Left renal cortex interstitium (tissue), 4 donors: ENCODE results near the gene COLQ. TPM values are rescaled to one million over a fixed set of nuclear protein-coding genes. Genes with fewer than 3 reads are reported as not detected.
"Not testable (repeated sequence)": the region's sequence is repeated elsewhere in the genome, so short reads cannot be mapped to it uniquely, and the experiment has no call there.

Experiments used
- DNase-seq, 4 donors: peaks; one replicate each; pipeline ENCODE4 v3.0.0-alpha.2; 2013; ENCODE audit warnings: low read depth in 4 of 4, low spot score in 2 of 4, missing footprints in 1 of 4
- polyA plus RNA-seq, 4 donors: library from polyadenylated mRNA; unstranded; fragments of 120-200 nt; gene quantifications; one replicate each; pipeline ENCODE4 v1.2.1, GENCODE V29; 2013; ENCODE audit not compliant: insufficient read length in 4 of 4

Gene COLQ
- polyA plus RNA-seq, 4 donors: 3.0 to 13.5 (median 7.4) TPM

DNA sequence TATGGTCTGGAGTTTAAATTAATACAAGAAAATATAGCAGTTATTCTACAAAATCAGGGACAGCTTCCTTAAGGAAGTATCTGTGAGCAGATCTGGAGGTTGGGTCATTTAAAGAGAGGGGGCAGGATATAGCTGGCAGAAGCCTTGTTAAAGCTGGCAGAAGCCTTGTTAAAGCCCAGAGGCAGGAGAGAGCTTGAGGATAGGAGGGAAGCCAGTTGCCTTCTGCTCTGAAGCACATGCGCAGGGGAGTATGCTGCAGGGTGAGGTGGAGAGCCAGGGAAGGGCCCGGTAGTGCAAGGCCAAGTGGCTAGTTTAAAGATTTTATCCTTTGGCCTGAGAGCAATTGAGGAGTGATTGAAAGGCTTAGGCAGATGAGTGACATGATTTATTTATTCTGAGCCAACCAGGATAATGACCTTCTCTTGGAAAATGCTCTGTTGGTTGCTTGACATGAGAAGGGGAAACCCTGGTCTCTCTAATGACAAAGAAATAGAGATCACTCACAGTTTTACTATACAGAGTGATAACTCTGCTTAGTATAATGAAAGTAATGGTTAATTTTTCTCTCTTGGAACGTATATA lies 90.2 kb downstream of the COLQ start:
- no peak for DNase-seq

DNA sequence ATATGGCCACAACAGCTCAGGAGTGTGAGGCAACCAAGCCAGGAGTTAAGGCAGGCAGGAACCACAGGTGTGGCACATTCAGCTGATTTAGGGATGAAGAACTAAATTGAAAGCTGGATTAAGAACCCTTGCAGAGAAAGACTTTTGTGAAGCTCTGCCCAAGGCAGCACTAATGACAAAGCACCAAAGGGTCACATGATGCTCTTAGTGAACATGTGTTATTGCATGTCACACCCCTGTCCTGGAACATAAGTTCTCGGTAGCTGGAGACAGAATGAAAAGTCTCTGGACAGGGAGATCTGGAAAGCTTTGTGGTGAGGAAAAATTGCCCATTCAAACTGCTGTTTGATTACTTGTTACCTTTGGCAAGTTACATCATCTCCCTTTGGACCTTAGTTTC lies 90.9 kb downstream of the COLQ start:
- DNase-seq: no peak

DNA sequence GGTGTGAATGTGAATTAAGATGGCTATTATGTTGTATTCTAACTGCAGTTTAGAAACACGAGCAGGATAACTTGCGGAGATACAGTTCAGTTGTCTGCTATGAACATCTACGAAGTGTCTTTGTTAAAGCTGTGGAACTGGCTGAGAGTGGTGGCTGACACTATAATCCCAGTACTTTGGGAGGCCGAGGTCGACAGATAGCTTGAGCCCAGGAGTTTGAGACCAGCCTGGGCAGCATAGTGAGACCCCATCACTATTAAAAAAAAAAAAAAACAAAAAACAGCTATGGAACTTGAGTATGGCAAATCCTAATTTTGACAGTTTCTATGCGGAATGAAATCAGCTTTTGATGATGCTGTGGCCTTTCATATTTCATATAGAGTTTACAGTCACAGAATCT lies 92.4 kb downstream of the COLQ start:
- DNase-seq: no peak

DNA sequence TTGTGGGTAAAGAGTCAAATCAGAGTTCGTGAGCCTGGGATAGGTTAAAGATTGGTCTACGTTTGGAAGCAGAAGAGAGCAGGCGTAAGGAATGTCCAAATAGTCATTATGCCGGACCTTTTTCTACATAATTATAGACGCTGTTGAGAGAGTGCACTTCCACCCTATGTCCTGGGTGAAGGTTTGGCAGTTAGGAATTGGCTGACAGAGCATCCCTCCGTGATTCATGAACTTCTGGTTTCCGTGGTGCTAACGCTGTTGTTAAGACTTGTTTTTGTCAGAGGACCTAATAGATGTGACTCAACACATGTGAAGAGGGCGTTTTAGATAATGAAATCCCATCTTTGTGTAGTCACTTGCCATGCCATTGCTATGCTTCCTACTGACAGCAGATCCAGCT lies 93.0 kb downstream of the COLQ start:
- DNase-seq: no peak

DNA sequence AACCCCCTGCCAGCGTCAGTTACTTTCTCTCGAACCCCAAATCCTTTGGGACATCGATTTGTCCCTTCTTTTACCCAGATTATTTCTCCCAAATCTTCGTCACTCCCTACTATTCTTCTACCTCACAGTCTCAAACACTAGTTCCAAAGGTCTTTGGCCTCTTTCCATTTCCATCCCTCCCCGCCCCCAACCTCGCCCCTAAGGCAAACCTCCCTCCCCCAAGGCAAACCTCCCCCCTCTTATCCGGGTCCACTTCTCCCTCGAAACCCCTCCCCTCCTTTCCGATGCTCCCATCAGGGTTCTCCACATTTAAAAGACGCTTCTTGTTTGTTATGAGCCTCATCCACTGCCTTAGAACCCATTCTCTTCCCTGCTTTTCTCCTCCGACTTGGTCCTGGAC lies 93.5 kb downstream of the COLQ start:
- no peak for DNase-seq

DNA sequence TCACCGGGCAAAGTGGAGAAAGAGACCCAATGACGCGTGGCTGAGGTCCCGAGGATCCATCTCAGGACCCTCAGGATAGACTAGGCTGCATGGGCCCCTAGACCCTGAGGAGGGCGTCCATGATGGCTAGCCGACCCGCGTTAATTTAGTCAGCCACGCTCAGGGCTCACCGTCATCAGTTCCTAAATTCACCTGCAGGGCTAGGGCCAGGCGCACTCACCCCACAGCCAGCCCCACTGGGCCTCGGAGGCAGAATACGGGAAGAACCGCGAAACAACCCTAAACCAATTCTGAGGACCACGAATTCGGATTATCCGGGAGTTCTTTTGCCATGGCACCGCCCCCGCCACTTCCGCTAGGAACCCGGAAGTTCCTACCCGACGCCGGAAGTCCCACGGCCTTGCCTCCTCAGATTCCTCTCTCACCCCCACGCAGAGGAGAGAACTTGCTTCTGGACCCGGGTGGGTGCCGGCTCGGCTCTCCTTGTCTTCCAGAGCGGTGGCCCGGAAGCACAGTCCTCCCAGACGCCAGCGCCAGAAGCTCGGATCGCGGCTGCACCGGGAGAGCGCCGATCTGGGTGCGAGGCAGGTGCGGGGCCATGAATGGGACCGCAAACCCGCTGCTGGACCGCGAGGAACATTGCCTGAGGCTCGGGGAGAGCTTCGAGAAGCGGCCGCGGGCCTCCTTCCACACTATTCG lies 94.2 kb downstream of the COLQ start, which contains the start of the genes EAF1 and METTL6:
TSS of gene EAF1 (plus strand) at position 417 of the 699 bp plus-strand sequence. CDS start at position 599, 182 bp downstream.
TSS of gene METTL6 (minus strand) at position 363 of the 699 bp plus-strand sequence. CDS start 1,033 bp downstream, outside the sequence.
- peak; percentile 60 to 68 (median 66) for DNase-seq

DNA sequence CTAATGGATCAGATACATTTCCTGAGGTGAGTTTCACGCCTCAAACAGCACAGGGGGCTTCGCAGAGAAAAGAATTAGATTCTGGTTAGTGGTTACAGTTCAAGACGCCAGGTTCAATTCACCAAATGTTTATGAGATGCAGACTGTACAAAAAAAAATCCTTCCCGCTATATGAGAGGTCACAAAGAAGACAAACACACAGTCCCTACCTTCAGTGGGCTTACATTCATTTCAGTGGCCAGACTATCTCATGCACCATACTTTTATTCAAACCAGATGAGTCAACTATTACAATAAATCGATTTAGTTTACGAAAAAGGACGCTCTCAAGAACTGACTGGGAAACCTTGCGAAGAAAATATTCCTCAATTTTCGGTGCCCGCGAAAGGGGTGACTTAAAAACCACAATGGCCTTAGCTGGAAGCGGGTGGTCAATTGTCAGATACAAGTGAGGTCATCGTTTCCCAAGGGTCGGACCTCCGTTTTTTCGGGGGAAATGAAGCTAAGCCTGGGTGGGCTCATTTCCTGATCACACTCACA lies 94.9 kb downstream of the COLQ start:
- no peak for DNase-seq

DNA sequence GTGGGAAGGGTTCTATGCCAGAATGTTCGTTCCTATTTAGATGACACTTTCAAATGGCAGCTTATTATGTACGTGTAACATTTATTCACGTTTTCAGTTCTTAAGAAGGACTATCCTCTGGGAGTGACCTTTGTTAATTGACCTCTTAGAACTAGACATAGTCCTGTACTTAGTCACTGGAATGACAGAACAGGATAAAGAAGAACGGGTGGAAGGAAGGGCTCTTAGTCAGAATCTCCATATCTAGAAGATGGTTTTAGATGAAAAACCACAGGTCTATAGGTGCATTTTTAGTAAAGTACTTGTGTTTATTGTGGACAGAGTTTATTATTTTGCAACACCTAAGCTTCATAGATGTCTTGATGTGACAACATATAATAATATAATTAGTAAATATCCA lies 100.6 kb downstream of the COLQ start:
- no peak for DNase-seq

DNA sequence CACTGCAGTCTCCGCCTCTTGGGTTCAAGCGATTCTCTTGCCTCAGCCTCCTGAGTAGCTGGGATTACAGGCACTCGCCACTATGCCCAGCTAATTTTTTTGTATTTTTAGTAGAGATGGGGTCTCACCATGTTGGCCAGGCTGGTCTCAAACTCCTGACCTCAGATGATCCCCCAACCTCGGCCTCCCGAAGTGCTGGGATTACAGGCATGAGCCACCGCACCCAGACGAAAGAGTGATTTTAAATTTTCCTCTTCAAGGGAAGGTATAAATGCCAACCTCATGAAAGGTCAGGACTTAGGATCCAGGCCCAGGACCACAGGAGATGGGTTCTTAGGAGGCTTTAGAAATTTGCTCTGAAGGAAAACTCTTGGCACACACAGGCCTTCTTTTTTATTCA lies 110.5 kb downstream of the COLQ start:
- not testable (repeated sequence) for DNase-seq

DNA sequence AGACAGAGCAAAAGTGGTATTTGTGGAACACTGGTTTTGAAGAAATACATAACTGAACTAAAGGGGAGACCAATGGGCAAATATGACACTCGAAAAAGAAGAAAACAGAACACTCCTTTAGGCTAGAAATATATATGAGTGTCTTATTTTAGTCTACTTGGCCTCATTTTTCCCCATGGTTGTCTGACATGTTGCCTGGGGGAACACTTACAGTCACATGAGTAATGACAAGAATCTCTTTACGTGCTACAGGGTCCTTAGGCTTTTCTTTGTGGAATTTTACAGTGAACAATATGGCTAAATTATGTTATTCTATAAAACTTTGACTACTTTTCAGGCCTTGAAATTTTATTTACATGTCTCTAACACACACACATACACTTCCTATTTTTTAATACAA lies 111.7 kb downstream of the COLQ start:
- no peak for DNase-seq

DNA sequence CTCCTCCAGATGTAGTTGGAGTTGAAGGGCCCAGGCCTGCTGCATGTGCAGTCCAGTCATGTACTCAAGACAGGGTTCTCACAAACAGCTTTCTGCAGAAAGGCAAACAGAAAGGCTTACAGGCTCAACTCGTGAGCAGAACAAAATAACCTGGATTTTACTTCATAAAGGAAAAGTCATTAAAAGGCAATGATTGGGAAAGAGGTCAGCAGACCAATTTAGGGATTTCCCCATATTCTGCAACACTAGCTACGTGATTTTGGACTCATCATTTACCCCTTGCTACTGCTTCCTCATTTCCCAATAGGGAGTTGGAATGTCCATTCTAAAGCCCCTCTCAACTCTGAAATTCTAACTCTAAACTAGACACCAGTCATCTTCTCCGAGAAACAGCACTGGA lies 112.3 kb downstream of the COLQ start:
- DNase-seq: no peak

DNA sequence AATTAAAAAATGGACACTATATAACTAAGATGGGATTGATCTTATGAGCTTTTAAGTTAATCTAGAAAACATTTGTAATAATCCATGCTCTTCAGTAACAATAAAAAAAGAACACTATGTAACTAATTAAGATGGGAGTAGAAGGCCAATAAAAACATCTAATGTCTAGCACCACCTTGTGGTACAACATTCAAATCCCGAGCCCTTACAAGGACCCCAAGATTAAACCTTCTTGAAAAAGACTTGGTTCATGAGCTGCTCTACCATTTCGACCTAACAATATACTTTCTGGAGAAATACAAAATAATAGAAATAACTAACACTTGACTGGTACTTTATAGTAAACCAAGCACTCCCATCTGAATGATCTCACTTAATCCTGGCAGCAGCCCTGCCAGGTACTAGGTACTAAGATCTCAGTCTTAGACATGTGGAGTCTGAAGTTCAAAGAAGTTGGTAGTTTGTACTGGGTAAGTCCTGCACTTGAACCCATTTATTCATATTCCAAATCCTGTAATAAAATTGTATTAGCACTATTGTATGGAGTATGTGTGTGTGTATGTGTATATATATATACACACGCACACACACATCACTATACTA lies 116.0 kb downstream of the COLQ start:
- DNase-seq: peak in 1 of 4 donors; percentile 51

DNA sequence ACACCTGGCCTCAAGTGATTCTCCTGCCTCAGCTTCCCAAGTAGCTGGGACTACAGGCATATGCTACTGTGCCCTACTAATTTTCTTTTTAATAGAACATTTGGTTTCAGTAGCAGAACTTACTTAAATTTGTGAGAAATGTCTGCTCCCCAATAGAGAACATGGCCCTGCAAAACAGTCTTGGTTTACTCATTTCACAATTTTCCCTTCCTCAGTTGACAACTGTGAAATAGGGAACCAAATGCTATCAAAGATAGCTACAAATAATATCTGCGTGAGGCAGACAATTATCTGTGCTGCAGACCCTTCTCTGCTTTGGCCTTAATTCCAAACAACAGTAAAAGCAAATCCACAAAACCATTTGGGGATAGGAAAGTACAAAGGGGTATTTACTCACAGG lies 116.7 kb downstream of the COLQ start:
- DNase-seq: no peak

DNA sequence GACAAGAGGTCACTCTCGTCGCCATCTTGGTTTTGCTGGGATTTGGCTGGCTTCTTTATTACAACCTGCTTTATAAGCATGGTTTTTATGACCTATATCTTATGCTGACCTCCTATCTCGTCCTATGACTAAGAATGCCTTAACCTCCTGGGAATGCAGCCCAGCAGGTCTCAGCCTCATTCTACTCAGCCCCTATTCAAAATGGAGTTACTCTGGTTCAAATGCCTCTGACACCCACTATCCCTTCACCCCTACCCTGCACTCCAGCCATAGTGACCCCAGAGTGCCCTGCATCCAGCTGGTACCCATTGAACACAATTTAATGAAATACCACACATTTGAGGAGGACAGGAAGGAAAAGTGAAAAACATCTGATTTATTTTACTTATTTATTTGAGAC lies 117.5 kb downstream of the COLQ start:
- no peak for DNase-seq

DNA sequence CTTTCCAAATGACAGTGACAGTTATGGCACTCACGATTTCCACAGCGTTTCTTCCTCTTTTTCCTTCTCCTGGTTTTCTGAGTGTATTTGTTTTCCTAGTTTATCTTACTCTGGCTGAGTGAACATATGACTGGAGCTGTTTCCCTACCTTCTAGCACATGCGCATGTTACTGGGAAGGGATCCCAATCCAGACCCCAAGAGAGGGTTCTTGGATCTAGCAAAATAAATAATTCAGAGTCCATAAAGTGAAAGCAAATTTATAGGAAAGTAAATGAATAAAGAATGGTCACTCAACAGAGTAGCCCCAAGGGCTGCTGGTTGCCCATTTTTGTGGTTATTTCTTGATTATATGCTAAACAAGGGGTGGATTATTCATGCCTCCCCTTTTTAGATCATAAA lies 118.0 kb downstream of the COLQ start:
- no peak for DNase-seq

DNA sequence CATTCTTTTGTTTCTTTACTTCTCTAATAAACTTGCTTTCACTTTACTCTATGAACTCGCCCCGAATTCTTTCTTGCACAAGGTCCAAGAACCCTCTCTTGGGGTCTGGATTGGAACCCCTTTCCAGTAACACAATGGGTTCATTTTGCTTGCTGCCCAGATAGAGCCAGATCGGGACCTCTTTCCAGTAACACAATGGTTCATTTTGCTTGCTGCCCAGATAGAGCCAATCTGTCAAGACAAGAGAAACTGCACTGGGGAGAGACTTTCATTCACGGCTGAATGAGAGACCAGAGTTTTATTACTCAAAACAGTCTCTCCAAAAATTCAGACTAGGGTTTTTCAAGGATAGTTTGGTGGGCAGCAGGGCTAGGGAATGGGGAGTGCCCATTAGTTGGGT lies 119.6 kb downstream of the COLQ start:
- DNase-seq: no peak

Other genes with a start within 250 kb of the COLQ start
- 10 to 100 TPM; 46.0 to 64.4 (median 57.5) TPM for gene SH3BP5, start 189.1 kb downstream of the COLQ start, polyA plus RNA-seq
- gene METTL6, start 94.2 kb downstream of the COLQ start, polyA plus RNA-seq: 10 to 100 TPM; 22.8 to 28.5 (median 28.0) TPM
- gene EAF1, start 94.1 kb downstream of the COLQ start, polyA plus RNA-seq: 10 to 100 TPM; 15.7 to 20.8 (median 16.4) TPM
- gene HACL1, start 79.9 kb upstream of the COLQ start, polyA plus RNA-seq: 10 to 100 TPM; 17.7 to 26.0 (median 22.6) TPM
- 10 to 100 TPM; 18.0 to 24.7 (median 21.0) TPM for gene BTD, start 80.0 kb upstream of the COLQ start, polyA plus RNA-seq